Testis (tissue), 3 donors: Measurements from ENCODE around the gene ATP6V0A4. TPM values are rescaled to one million over a fixed set of nuclear protein-coding genes. Genes with fewer than 3 reads are reported as not detected.

Source experiments
- DNase-seq: peaks from one replicate; pipeline ENCODE4 v3.0.0-alpha.2; 2019
- H3K27ac ChIP-seq, 2 donors: fragments of 200-600 bp; sonication (generic); one replicate each; pipeline ENCODE4 v1.5.1; 2019
- H3K27me3 ChIP-seq: fragments of 200-600 bp; sonication (generic); one replicate; pipeline ENCODE4 v1.5.1; 2019
- H3K36me3 ChIP-seq: fragments of 200-600 bp; sonication (generic); one replicate; pipeline ENCODE4 v1.5.1; 2017; ENCODE audit warnings: low read depth; ENCODE audit errors: missing control alignments
- H3K4me1 ChIP-seq: fragments of 200-600 bp; sonication (generic); one replicate; pipeline ENCODE4 v1.5.1; 2019
- H3K4me3 ChIP-seq, 2 donors: fragments of 200-600 bp; sonication (generic); one replicate each; pipeline ENCODE4 v1.5.1; 2017 to 2019
- H3K9me3 ChIP-seq: fragments of 200-600 bp; sonication (generic); one replicate; pipeline ENCODE4 v1.5.1; 2017
- CTCF ChIP-seq, 3 experiments: fragments of 450-650 bp in 2 of 3; fragments of 200-600 bp in 1 of 3; sonication (generic) in 1 of 3; IDR thresholded peaks; one replicate each; pipeline ENCODE4 v1.5.1; 2016 to 2019; ENCODE audit warnings: antibody characterized with exemption in 3 of 3, mild to moderate bottlenecking in 2 of 3, moderate library complexity in 1 of 3
- POLR2A ChIP-seq: fragments of 450-650 bp; IDR thresholded peaks from one replicate; pipeline ENCODE4 v1.6.1; 2017; ENCODE audit warnings: antibody characterized with exemption, mild to moderate bottlenecking, moderate library complexity
- WGBS, 2 donors: methylation state at CpG; one replicate each; pipeline ENCODE4 v1.1.5; 2018; 5-methylcytosine and 5-hydroxymethylcytosine counted together
- intact Hi-C: fragments of 100-400 bp; cut with DNase I; formaldehyde crosslinking; loops from one replicate; pipeline ENCODE4 v1.15.1; 2023; ENCODE audit warnings: low total_unique reads
- polyA plus RNA-seq: library from polyadenylated mRNA; stranded (reverse); fragments of 350-450 nt; fragmentation: Illumina TruSeq; extraction: RNeasy Lipid Tissue Mini Kit (QIAGEN cat#74804); gene quantifications from one replicate; pipeline ENCODE4 v1.2.3, GENCODE V29; 2014; ENCODE audit warnings: low read depth, low replicate concordance; ENCODE audit not compliant: insufficient read depth
- total RNA-seq, 2 donors: library from RNA; depleted of rRNA; stranded (reverse); fragments of >200 nt; gene quantifications; one replicate each; pipeline ENCODE4 v1.2.3, GENCODE V29; 2016

Gene ATP6V0A4
- total and polyA plus RNA-seq, 3 donors from 2014 or later, result 0.65 to 1.8 (median 0.79) TPM

- Histone ChIP-seq H3K27ac (no peak overlapping the region), H3K9me3 (no peaks in the 10 kb centered on the region), H3K4me1 (no peaks in the 10 kb centered on the region), H3K27me3 (no peaks in the 10 kb centered on the region), H3K36me3 (no peaks in the 10 kb centered on the region), H3K4me3 (no peak overlapping the region)
- intact Hi-C loops, result no loop called here
- WGBS, 2 donors, result 90% methylated on average over 4 of the region's 4 CpGs
- no peak for TF ChIP-seq CTCF (IDR thresholded peaks at IDR 0.05)
- TF ChIP-seq POLR2A, result no peak
- no peak for DNase-seq
Measured at GRCh38 chr7:138658889-138659288, 139.1 kb downstream of the ATP6V0A4 start.

GRCh38 chr7:138657854-138658386, 140.1 kb downstream of the ATP6V0A4 start:
- intact Hi-C loops, result no loop called here
- H3K36me3 ChIP-seq, result no peaks in the 10 kb centered on the region
- no peak for DNase-seq
- no peak overlapping the region for H3K4me3 ChIP-seq
- WGBS, 2 donors, result 93 to 98% methylated on average over 4 of the region's 4 CpGs
- no peak overlapping the region for H3K27ac ChIP-seq
- no peaks in the 10 kb centered on the region for H3K9me3 ChIP-seq
- no peaks in the 10 kb centered on the region for H3K27me3 ChIP-seq
- H3K4me1 ChIP-seq, result no peaks in the 10 kb centered on the region
- TF ChIP-seq CTCF (IDR thresholded peaks at IDR 0.05), result no peak
- no peak for TF ChIP-seq POLR2A

- Histone ChIP-seq H3K4me1 (no peaks in the 10 kb centered on the region), H3K27ac (no peak overlapping the region), H3K27me3 (no peaks in the 10 kb centered on the region), H3K9me3 (no peaks in the 10 kb centered on the region), H3K36me3 (no peaks in the 10 kb centered on the region), H3K4me3 (no peak overlapping the region)
- DNase-seq, result no peak
- intact Hi-C loops, result no loop called here
- TF ChIP-seq CTCF (IDR thresholded peaks at IDR 0.05) (no peak), POLR2A (no peak)
- 91 to 92% methylated on average over 2 of the region's 2 CpGs for WGBS, 2 donors
Measured at GRCh38 chr7:138656952-138657351, 141.0 kb downstream of the ATP6V0A4 start.

Other genes starting within 250 kb of the ATP6V0A4 start
- gene SVOPL, start 96.8 kb downstream of the ATP6V0A4 start, total RNA-seq, result 1 to 10 TPM; 1.1 to 1.7 TPM
- gene SVOPL, start 96.8 kb downstream of the ATP6V0A4 start, polyA plus RNA-seq, result 4.0 TPM
- under 1 TPM in 1 of 2 donors, not detected in 1; 0.31 TPM for gene TMEM213, start 202 bp downstream of the ATP6V0A4 start, total RNA-seq
- 0.09 TPM for gene TMEM213, start 202 bp downstream of the ATP6V0A4 start, polyA plus RNA-seq
- gene KIAA1549, start 183.2 kb upstream of the ATP6V0A4 start, total RNA-seq, result 1 to 10 TPM; 7.4 to 8.0 TPM
- 4.4 TPM for gene KIAA1549, start 183.2 kb upstream of the ATP6V0A4 start, polyA plus RNA-seq
- 10 to 100 TPM; 22.4 to 22.6 TPM for gene ZC3HAV1L, start 237.8 kb upstream of the ATP6V0A4 start, total RNA-seq
- gene ZC3HAV1L, start 237.8 kb upstream of the ATP6V0A4 start, polyA plus RNA-seq, result 2.5 TPM